ENCODE results near the gene OVOL1.

Gene OVOL1

DNA sequence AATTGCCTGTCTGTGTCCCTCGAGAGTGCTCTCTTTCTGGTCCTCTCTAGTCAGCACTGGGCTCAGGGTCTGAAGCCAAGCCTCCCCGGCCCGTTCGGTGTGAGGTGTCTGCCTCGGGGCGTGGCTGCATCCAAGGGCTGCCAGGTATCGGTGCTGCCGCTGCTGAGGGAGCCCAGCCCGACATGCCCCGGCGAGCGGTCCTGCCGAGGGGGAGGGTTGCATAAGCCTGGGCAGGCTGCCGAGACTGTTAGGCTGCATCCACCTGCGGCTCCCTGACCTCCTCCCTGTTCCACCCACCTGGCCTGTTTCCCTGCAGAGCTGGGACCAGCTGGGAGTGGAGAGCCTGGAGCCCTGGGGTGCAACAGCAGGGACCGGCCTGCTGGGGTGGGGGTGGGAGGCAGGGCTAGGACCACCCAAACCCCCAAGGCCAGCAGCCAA, 6.3 kb downstream of the OVOL1 start:
- peak; percentile 57 for DNase-seq

- no peak for DNase-seq
Observed at GRCh38 chr11:65793625-65794400, 7.0 kb downstream of the OVOL1 start.

- DNase-seq, result no peak
Observed at GRCh38 chr11:65794570-65795510, 8.0 kb downstream of the OVOL1 start.

DNA sequence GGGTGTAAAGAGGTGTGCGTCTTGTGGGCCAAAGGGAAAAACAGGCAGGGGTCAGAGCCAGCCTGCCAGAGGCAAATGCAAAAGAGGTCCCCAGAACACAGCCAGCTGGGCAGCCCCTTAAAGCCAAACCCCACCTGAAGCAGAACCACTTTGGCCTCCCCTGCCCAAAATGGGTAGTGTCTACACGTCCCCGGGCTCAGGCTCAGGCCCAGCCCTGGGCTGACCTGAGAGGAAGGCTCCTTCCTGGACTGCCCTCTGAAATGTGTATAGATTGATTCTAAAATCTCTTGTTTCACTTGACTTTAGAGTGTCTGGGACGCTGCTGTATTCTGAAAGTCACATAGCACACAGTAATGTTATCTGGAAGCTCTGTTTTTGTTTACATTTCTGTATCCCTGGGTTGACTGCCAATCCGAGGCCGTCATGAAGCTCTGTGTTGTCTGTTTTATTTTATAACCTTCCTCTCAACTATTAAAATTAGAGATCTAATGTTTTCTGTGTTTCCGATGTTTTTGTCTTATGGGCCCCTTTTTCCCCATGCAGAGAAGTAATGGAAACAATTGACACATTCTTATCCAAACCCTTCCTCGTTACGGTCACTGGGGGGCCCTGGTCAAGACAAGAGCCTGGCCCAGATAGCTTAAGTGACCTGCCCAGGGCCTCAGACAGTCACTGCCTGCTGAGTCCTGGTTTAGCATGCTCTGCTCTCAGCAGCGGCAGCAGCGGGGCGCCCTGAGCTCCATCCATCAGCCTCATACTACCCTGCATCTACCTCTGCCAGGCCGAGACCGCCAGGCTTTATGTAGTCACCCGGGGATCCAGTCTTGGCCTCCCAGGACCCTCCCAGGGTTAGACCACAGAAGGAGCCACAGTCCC, 10.1 kb downstream of the OVOL1 start:
- no peak for DNase-seq

GRCh38 chr11:65797711-65798110, 10.8 kb downstream of the OVOL1 start:
- no peak for DNase-seq

DNA sequence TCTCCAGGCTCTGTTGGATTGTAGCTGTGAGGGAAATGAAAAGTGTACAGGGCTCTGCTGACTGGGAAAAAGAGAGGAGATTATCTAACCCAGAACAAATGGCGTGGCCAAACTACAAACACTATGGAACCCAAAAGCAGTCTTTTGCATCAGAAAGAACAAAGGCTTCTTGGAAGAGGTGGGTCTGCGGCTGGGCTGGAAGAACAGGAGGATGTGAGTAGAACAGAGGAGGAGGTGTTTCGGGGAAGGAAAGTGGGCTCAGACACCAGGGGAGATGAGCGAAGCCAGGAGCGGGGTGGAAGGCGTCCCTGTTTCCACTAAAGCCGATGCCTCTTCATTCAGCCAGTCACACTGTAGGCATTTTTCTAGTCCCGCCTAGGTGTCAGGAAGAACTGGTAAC, 12.0 kb downstream of the OVOL1 start:
- DNase-seq, result no peak

DNA sequence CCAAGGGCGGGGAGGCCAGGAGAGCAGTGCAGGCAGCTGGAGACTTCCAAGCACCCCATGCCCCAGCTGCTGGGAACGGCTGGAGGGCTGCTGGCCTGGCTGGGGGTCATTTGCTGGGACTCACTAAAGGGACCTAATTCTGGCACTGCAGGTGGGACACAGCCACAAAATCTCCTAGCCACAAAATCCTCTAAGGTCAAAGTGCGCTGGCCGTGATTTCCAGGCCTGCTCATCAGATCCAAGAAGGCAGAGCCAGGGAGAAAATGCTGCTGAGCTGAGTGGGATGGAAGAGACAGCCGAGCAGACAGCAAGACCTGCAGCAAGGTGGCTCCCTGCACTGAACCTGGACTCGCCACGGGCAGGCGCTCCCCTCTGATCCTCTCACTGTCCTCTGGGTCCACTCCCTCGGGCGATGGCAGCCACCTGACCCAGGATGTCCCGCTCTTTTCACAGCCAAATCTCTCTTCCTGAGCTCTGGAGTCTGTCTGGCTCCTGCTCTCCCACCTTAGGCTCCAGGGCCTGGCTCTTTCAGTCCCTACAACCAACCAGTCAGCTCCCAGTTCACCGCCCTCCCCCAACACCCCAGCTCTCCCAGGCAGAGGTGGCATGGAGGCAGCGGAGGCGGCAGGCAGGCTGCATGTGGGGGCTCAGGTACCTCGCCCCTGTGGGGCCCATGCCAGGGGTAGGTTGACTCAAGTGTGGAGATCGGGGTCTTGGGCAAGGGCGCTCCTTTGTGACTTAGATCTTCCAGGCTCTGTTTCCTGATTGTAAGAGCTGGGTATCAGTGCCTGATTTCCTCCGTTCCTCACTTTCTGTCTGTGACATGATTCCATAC, 14.5 kb downstream of the OVOL1 start:
- no peak for DNase-seq

- no peak for DNase-seq
Observed at GRCh38 chr11:65802841-65803240, 16.0 kb downstream of the OVOL1 start.

DNA sequence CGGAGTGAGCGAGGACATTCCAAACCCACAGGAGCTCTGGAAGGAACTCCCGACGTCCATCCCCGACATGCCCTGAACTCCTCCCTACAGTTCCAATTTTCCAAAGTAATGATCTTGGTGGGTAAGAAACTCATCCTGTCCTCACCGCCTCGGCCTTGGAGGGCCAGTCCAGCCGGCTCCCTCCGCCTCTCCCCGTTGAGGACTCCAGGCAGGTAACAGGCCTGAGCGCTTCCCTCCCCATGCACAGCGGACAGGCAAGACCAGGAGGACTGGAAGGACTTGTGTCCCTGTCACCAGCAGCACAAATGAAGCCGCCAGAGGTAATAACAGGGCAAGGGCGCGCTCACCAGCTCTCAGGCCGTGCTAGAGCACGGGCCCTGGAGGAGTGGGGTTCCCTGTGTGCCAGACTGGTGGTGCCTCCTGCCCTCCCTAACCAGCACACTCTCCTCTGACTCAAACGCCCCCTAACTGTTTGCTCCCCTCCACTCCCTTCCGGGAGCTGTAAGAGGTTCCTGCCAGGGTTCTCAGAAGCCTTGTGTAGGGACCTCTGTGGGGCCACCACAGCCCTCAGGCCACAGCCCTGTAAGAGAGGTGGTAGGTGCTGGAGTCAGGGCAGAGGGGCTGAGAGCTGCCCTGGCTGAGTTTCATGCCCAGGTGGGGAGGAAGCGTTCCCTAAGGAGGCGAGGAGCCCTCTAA, 17.1 kb downstream of the OVOL1 start:
- no peak for DNase-seq

DNA sequence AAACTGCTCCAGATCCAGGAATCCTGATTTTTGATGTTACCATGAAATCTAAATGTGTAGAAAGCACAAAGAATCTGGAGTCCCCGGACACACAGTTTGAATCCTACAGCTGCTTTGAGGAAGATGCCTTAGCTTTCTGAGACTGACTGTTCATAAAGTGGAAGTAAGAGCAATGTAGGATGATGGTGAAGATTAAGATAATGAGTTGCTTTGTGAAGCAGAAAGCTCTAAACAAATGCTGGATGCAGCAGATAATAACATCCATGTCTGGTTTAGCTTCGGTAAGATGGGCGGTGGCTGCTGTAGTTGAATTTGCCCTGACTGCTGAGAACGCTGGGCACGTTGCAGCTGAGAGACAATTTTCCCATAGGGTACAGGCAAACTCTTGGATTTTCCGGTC, 20.1 kb downstream of the OVOL1 start:
- no peak for DNase-seq

GRCh38 chr11:65808744-65809341, 22.0 kb downstream of the OVOL1 start:
- DNase-seq, result no peak

DNA sequence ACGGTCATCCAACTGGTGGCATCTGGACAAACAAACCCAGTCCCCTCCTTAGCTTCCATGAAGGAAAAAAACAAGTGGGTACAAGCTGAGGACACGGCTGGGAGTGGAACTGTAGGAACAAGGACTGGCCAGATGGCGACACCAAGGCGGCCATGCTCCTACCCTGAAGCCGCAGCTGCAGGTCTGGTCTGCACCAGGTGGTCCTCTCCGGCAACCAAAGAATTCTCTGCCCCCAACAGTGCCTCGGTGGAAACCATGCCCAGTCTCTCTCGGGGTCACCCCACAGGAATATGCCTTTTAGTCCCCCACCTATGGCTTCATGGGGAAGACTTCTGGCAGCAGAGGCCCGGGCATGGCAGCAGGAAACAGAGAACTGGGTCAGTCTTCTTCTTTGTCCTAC, 22.6 kb downstream of the OVOL1 start:
- no peak for DNase-seq

GRCh38 chr11:65810046-65810868, 23.4 kb downstream of the OVOL1 start:
- DNase-seq, result no peak

DNA sequence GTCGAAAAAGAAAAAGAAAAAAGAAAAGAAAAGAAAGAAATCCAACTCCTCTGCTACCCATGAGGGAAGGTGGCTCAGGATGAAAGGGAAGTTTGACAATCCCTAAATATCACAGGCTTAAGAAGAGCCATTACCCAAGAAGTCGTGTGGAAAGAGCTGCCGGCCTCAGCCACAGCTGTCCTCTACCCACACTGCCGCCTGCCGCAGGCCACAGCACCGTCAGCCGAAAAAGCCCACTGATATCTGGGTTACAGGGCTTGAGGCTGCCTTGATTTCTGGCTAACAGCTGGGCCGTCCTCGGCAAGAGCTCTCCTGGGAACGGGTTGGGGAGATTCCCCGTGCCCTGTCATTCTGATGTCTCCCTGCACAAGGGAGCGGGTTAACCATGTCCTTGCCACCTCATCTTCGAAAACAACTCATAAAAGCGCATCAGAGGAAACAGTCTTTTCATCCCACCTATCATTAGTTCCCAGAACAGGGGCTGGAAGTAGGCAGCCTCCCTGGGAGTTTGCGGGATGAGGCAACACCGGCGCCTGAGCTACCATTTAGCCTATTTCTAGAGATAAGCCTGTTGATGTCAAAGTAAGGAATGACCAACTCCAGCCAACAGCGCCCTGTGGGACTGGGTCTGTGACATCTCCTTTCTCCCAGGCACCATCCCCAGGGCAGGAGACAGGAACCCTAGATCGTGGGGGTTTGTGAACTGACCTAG, 25.1 kb downstream of the OVOL1 start:
- DNase-seq, result no peak

DNA sequence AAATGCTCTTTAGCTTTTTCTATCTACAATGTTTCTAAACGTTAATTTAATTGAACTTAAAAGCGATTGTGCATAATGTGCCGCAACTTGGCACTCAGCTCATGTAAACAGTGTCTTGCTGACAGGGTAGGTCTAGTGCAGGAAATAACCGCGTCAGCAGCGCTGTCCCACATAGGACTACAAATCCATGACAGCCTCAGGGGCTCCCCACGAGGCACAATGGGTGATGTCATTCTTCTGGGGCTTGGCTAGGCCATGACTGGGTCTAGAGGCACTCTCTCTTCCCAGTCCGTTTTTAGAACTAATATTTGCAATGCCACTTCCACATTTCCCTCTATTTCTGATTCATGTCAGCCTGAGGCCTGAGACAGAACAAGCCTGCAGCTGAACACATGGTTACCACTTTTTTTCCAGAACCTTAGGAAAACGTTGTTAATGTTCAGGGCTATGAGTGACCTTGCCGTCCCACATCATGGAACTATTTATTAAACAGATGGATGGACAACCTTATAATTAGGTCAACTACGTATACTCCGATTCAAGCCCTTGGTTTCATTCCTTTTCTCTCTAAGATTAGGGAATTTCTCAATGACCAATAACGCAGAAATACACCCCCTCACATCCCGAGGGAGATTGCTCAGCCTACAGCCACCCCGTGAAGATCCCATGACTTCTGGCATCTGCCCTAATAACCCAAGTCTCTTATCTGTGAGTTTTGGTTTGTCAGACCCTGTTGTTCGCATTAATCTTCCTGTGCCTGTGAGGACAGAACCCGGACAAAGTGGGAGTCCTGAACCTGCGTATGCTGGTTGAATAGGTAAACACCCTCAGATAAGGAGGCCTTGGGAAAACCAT, 27.5 kb downstream of the OVOL1 start:
- DNase-seq, result no peak

GRCh38 chr11:65814986-65815565, 28.2 kb downstream of the OVOL1 start:
- DNase-seq, result no peak

DNA sequence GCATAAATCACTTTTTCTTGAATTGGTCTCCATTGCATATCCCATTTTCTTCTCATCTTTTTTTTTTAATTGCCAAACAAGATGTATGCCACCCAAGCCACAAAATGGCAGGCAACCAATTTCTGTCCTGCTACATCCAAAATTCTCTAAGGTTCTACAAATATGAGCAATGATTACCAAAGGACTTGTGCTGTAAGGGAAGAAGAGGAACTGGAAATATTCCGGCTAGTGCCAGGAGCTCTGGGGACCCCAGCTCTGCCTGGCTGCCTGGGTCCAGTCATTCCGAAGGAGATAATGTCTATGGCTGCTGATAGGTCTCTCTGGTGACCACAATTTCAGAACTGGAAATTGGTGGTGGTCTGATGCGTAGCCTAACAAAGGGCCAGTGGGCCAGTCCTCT, 29.8 kb downstream of the OVOL1 start:
- DNase-seq, result no peak

DNA sequence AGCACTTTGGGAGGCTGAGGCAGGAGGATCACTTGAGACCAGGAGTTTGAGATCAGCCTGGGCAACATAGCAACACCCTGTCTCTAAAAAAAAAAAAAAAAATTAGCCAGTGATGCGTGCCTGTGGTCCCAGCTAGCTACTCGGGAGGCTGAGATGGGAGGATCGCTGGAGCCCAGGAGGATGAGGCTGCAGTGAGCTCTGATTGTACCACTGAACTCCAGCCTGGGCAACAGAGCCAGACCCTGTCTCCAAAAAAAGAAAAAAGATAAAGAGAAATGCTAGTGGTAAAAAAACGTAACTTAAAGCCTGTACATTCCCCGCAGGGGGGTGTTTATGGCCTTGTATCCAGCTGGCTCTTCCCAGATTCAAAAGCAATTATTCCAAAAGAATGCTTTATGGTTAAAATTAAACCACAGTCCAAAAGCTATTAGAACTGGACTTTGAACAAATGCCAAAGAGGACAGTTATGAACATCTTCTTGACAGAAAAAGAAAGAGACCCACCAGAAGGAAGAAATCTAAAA, 30.5 kb downstream of the OVOL1 start:
- DNase-seq, result no peak

Measured in NCI-H345 (cell line).